Measurements from ENCODE around the gene NOL11.
"Not testable (repeated sequence)": the region's sequence is repeated elsewhere in the genome, so short reads cannot be mapped to it uniquely, and the experiment has no call there.

Gene NOL11

GRCh38 chr17:67730731-67731130, 13.0 kb downstream of the NOL11 start:
- no peaks in the 10 kb centered on the region for H3K9me3 ChIP-seq (ENCODE audit: control insufficient read depth in 2 of 2, low read length in 2 of 2)
- peaks cover 29 to 54% of the 10 kb centered on the region in 2 donors for H3K36me3 ChIP-seq (ENCODE audit: control insufficient read depth in 2 of 2, insufficient read depth in 2 of 2, low read length in 2 of 2)
- H3K4me3 ChIP-seq (ENCODE audit: low read length in 2 of 2): no peak overlapping the region
- H3K9ac ChIP-seq (ENCODE audit: low read length in 2 of 2): no peak overlapping the region
- no peak overlapping the region for H3K27ac ChIP-seq (ENCODE audit: low read length)
- no peaks in the 10 kb centered on the region for H3K4me1 ChIP-seq (ENCODE audit: control insufficient read depth, insufficient read depth, low read length)
- no peaks in the 10 kb centered on the region for H3K27me3 ChIP-seq (ENCODE audit: control insufficient read depth in 1 of 2, insufficient read depth in 2 of 2, low read length in 2 of 2)

GRCh38 chr17:67733449-67733848, 15.7 kb downstream of the NOL11 start:
- H3K36me3 ChIP-seq (ENCODE audit: control insufficient read depth in 2 of 2, insufficient read depth in 2 of 2, low read length in 2 of 2): peaks cover 37 to 59% of the 10 kb centered on the region in 2 donors
- no peaks in the 10 kb centered on the region for H3K27me3 ChIP-seq (ENCODE audit: control insufficient read depth in 1 of 2, insufficient read depth in 2 of 2, low read length in 2 of 2)
- H3K9ac ChIP-seq (ENCODE audit: low read length in 2 of 2): no peak overlapping the region
- no peak overlapping the region for H3K4me3 ChIP-seq (ENCODE audit: low read length in 2 of 2)
- no peak overlapping the region for H3K27ac ChIP-seq (ENCODE audit: low read length)
- H3K9me3 ChIP-seq (ENCODE audit: control insufficient read depth in 2 of 2, low read length in 2 of 2): no peaks in the 10 kb centered on the region
- H3K4me1 ChIP-seq (ENCODE audit: control insufficient read depth, insufficient read depth, low read length): no peaks in the 10 kb centered on the region

GRCh38 chr17:67737145-67737544, 19.4 kb downstream of the NOL11 start:
- H3K4me1 ChIP-seq (ENCODE audit: control insufficient read depth, insufficient read depth, low read length): no peaks in the 10 kb centered on the region
- H3K27me3 ChIP-seq (ENCODE audit: control insufficient read depth in 1 of 2, insufficient read depth in 2 of 2, low read length in 2 of 2): no peaks in the 10 kb centered on the region
- peaks cover 45 to 59% of the 10 kb centered on the region in 2 donors for H3K36me3 ChIP-seq (ENCODE audit: control insufficient read depth in 2 of 2, insufficient read depth in 2 of 2, low read length in 2 of 2)
- H3K4me3 ChIP-seq (ENCODE audit: low read length in 2 of 2): no peak overlapping the region
- no peak overlapping the region for H3K27ac ChIP-seq (ENCODE audit: low read length)
- no peaks in the 10 kb centered on the region for H3K9me3 ChIP-seq (ENCODE audit: control insufficient read depth in 2 of 2, low read length in 2 of 2)
- no peak overlapping the region for H3K9ac ChIP-seq (ENCODE audit: low read length in 2 of 2)

- H3K36me3 ChIP-seq (ENCODE audit: control insufficient read depth in 2 of 2, insufficient read depth in 2 of 2, low read length in 2 of 2): peaks cover 43 to 44% of the 10 kb centered on the region in 2 donors
- no peaks in the 10 kb centered on the region for H3K9me3 ChIP-seq (ENCODE audit: control insufficient read depth in 2 of 2, low read length in 2 of 2)
- H3K27ac ChIP-seq (ENCODE audit: low read length): no peak overlapping the region
- no peaks in the 10 kb centered on the region for H3K4me1 ChIP-seq (ENCODE audit: control insufficient read depth, insufficient read depth, low read length)
- no peak overlapping the region for H3K9ac ChIP-seq (ENCODE audit: low read length in 2 of 2)
- H3K4me3 ChIP-seq (ENCODE audit: low read length in 2 of 2): no peak overlapping the region
- no peaks in the 10 kb centered on the region for H3K27me3 ChIP-seq (ENCODE audit: control insufficient read depth in 1 of 2, insufficient read depth in 2 of 2, low read length in 2 of 2)
Measured at GRCh38 chr17:67742025-67742424, 24.3 kb downstream of the NOL11 start.

GRCh38 chr17:67746704-67747571, 29.2 kb downstream of the NOL11 start:
- no peak overlapping the region for H3K27ac ChIP-seq (ENCODE audit: low read length)

GRCh38 chr17:67747681-67748235, 30.0 kb downstream of the NOL11 start:
- Histone ChIP-seq H3K27me3 (ENCODE audit: control insufficient read depth in 1 of 2, insufficient read depth in 2 of 2, low read length in 2 of 2) (no peaks in the 10 kb centered on the region), H3K4me3 (ENCODE audit: low read length in 2 of 2) (no peak overlapping the region), H3K4me1 (ENCODE audit: control insufficient read depth, insufficient read depth, low read length) (no peaks in the 10 kb centered on the region), H3K36me3 (ENCODE audit: control insufficient read depth in 2 of 2, insufficient read depth in 2 of 2, low read length in 2 of 2) (peaks cover 26 to 34% of the 10 kb centered on the region in 2 donors), H3K9ac (ENCODE audit: low read length in 2 of 2) (no peak overlapping the region), H3K9me3 (ENCODE audit: control insufficient read depth in 2 of 2, low read length in 2 of 2) (no peaks in the 10 kb centered on the region), H3K27ac (ENCODE audit: low read length) (no peak overlapping the region)

More at GRCh38 chr17:67746704-67747571, 29.2 kb downstream of the NOL11 start:
- Histone ChIP-seq H3K27me3 (ENCODE audit: control insufficient read depth in 1 of 2, insufficient read depth in 2 of 2, low read length in 2 of 2) (no peaks in the 10 kb centered on the region), H3K9ac (ENCODE audit: low read length in 2 of 2) (no peak overlapping the region), H3K36me3 (ENCODE audit: control insufficient read depth in 2 of 2, insufficient read depth in 2 of 2, low read length in 2 of 2) (peaks cover 26 to 34% of the 10 kb centered on the region in 2 donors), H3K4me3 (ENCODE audit: low read length in 2 of 2) (no peak overlapping the region), H3K9me3 (ENCODE audit: control insufficient read depth in 2 of 2, low read length in 2 of 2) (no peaks in the 10 kb centered on the region), H3K4me1 (ENCODE audit: control insufficient read depth, insufficient read depth, low read length) (no peaks in the 10 kb centered on the region)

GRCh38 chr17:67750067-67750466, 32.3 kb downstream of the NOL11 start:
- Histone ChIP-seq H3K27me3 (ENCODE audit: control insufficient read depth in 1 of 2, insufficient read depth in 2 of 2, low read length in 2 of 2) (no peaks in the 10 kb centered on the region), H3K4me1 (ENCODE audit: control insufficient read depth, insufficient read depth, low read length) (no peaks in the 10 kb centered on the region), H3K27ac (ENCODE audit: low read length) (no peak overlapping the region), H3K36me3 (ENCODE audit: control insufficient read depth in 2 of 2, insufficient read depth in 2 of 2, low read length in 2 of 2) (peaks cover 14 to 26% of the 10 kb centered on the region in 2 donors), H3K9ac (ENCODE audit: low read length in 2 of 2) (no peak overlapping the region), H3K4me3 (ENCODE audit: low read length in 2 of 2) (no peak overlapping the region), H3K9me3 (ENCODE audit: control insufficient read depth in 2 of 2, low read length in 2 of 2) (no peaks in the 10 kb centered on the region)

- Histone ChIP-seq H3K9me3 (ENCODE audit: control insufficient read depth in 2 of 2, low read length in 2 of 2) (no peaks in the 10 kb centered on the region), H3K36me3 (ENCODE audit: control insufficient read depth in 2 of 2, insufficient read depth in 2 of 2, low read length in 2 of 2) (peaks cover 14 to 21% of the 10 kb centered on the region in 2 donors), H3K27me3 (ENCODE audit: control insufficient read depth in 1 of 2, insufficient read depth in 2 of 2, low read length in 2 of 2) (no peaks in the 10 kb centered on the region), H3K27ac (ENCODE audit: low read length) (no peak overlapping the region), H3K9ac (ENCODE audit: low read length in 2 of 2) (no peak overlapping the region), H3K4me1 (ENCODE audit: control insufficient read depth, insufficient read depth, low read length) (no peaks in the 10 kb centered on the region), H3K4me3 (ENCODE audit: low read length in 2 of 2) (no peak overlapping the region)
Measured at GRCh38 chr17:67751101-67752074, 33.7 kb downstream of the NOL11 start.

- not testable (repeated sequence) for H3K27ac ChIP-seq (ENCODE audit: low read length); H3K27me3 ChIP-seq (ENCODE audit: control insufficient read depth in 1 of 2, insufficient read depth in 2 of 2, low read length in 2 of 2); H3K9ac ChIP-seq (ENCODE audit: low read length in 2 of 2); H3K4me3 ChIP-seq (ENCODE audit: low read length in 2 of 2); H3K4me1 ChIP-seq (ENCODE audit: control insufficient read depth, insufficient read depth, low read length); H3K9me3 ChIP-seq (ENCODE audit: control insufficient read depth in 2 of 2, low read length in 2 of 2)
- H3K36me3 ChIP-seq (ENCODE audit: control insufficient read depth in 2 of 2, insufficient read depth in 2 of 2, low read length in 2 of 2): peaks cover 13 to 20% of the 10 kb centered on the region in 2 donors
Measured at GRCh38 chr17:67752160-67752559, 34.4 kb downstream of the NOL11 start.

- Histone ChIP-seq H3K9me3 (ENCODE audit: control insufficient read depth in 2 of 2, low read length in 2 of 2) (no peaks in the 10 kb centered on the region), H3K27ac (ENCODE audit: low read length) (no peak overlapping the region), H3K9ac (ENCODE audit: low read length in 2 of 2) (no peak overlapping the region), H3K4me3 (ENCODE audit: low read length in 2 of 2) (no peak overlapping the region), H3K27me3 (ENCODE audit: control insufficient read depth in 1 of 2, insufficient read depth in 2 of 2, low read length in 2 of 2) (no peaks in the 10 kb centered on the region), H3K36me3 (ENCODE audit: control insufficient read depth in 2 of 2, insufficient read depth in 2 of 2, low read length in 2 of 2) (peaks cover 7 to 14% of the 10 kb centered on the region in 2 donors), H3K4me1 (ENCODE audit: control insufficient read depth, insufficient read depth, low read length) (no peaks in the 10 kb centered on the region)
Measured at GRCh38 chr17:67753026-67753425, 35.3 kb downstream of the NOL11 start.

Data from stomach smooth muscle (tissue), 2 donors.